SH-SY5Y (cell line): ENCODE data around the gene APBB1IP.

Source experiments
- GATA2 ChIP-seq: IDR thresholded peaks from 2 replicates; pipeline ENCODE4 v1.6.1; 2011; ENCODE audit warnings: mild to moderate bottlenecking, low read depth, low read length
- GATA3 ChIP-seq: IDR thresholded peaks from 2 replicates; pipeline ENCODE4 v1.6.1; 2011; ENCODE audit warnings: low read depth, mild to moderate bottlenecking, low read length, moderate library complexity

DNA sequence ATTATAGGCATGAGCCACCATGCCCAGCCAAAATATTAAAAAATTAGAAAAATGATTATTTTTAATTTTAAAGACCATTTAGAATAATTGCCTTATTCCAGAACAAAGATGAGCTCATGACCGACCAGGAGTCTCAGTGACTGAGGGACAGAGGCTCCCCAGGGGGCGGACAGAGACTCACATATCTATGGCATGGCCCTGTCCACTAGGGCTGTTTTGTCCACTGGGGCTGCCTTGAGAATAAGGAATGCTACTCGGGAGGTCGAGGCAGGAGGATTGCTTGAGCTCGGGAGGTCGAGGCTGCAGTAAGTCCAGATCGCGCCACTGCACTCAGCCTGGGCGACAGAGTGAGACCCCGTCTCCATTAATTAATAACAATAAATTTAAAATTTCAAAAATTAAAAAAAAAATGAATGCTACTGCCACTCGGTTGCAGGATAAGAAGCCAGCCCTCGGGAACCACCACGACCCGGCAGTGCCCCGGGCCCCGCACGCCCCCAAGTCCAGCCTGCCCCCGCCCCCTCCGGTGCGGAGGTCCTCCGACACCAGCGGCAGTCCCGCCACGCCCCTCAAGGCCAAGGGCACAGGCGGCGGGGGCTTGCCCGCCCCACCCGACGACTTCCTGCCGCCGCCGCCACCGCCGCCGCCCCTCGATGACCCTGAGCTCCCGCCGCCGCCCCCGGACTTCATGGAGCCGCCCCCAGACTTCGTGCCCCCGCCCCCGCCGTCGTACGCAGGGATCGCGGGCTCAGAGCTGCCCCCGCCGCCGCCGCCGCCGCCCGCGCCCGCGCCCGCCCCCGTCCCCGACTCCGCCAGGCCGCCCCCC, 128.6 kb downstream of the APBB1IP start:
- TF ChIP-seq GATA2 = no peak
- TF ChIP-seq GATA3 = no peak
